Astrocyte (in vitro differentiated cells and primary cell): Measurements from ENCODE around the gene LRRC15.

Experiments
- EZH2 ChIP-seq: IDR thresholded peaks from 2 replicates; pipeline ENCODE4 v1.6.1; 2012; ENCODE audit warnings: mild to moderate bottlenecking, low read length, inconsistent platforms; ENCODE audit not compliant: insufficient read depth
- TF ChIP-seq, protein P1 (sequence below): IDR thresholded peaks from 2 replicates; pipeline ENCODE4 v1.5.1; 2011; ENCODE audit warnings: low read depth, mild to moderate bottlenecking, inconsistent platforms, low read length, moderate library complexity; ENCODE audit not compliant: insufficient read depth

DNA sequence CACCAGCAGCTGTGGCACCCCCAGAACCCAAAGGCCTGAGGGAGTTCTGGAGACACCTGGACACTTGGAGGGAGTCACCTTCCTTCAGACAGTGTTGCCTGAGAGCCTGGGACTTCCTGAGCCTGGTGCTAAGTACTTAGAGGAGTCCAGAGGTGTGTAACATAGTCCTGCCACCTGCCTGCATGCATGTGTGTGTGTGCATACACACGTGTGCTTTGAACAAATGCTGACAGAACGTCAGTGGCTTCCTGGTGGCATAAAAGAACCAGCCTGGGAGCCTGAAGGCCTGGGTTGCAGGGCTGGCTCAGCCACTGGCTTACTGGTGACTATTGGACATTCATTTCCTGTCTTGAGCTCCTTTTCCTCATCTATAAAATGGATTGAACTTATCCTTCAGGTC, 15.2 kb downstream of the LRRC15 start:
- TF ChIP-seq, protein P1, sequence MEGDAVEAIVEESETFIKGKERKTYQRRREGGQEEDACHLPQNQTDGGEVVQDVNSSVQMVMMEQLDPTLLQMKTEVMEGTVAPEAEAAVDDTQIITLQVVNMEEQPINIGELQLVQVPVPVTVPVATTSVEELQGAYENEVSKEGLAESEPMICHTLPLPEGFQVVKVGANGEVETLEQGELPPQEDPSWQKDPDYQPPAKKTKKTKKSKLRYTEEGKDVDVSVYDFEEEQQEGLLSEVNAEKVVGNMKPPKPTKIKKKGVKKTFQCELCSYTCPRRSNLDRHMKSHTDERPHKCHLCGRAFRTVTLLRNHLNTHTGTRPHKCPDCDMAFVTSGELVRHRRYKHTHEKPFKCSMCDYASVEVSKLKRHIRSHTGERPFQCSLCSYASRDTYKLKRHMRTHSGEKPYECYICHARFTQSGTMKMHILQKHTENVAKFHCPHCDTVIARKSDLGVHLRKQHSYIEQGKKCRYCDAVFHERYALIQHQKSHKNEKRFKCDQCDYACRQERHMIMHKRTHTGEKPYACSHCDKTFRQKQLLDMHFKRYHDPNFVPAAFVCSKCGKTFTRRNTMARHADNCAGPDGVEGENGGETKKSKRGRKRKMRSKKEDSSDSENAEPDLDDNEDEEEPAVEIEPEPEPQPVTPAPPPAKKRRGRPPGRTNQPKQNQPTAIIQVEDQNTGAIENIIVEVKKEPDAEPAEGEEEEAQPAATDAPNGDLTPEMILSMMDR, result no peak
- no peak for TF ChIP-seq EZH2
